Memory B cell (primary cell): ENCODE results near the gene TFDP2.
"Not testable (repeated sequence)": the region's sequence is repeated elsewhere in the genome, so short reads cannot be mapped to it uniquely, and the experiment has no call there.

Source experiments
- ATAC-seq: fragments of 150-1000 bp; cut with Tn5 transposase; 2 replicates; pipeline ENCODE4 v1.10.0; 2021; ENCODE audit warnings: low read depth, mild to moderate bottlenecking, moderate library complexity
- DNase-seq, 2 donors: peaks; one replicate each; pipeline ENCODE4 v3.0.0; 2022; ENCODE audit warnings: low spot score in 2 of 2
- H3K27ac Mint-ChIP-seq: one replicate; pipeline ENCODE4 v1.8.0; 2022; ENCODE audit warnings: mild to moderate bottlenecking, moderate library complexity, mixed read lengths
- H3K27me3 Mint-ChIP-seq: one replicate; pipeline ENCODE4 v1.8.0; 2022; ENCODE audit warnings: mixed read lengths
- H3K36me3 Mint-ChIP-seq: one replicate; pipeline ENCODE4 v1.8.0; 2022; ENCODE audit warnings: mild to moderate bottlenecking, mixed read lengths
- H3K4me1 Mint-ChIP-seq: one replicate; pipeline ENCODE4 v1.8.0; 2022; ENCODE audit warnings: mixed read lengths
- H3K4me3 Mint-ChIP-seq: one replicate; pipeline ENCODE4 v1.8.0; 2022; ENCODE audit warnings: mild to moderate bottlenecking, moderate library complexity, mixed read lengths
- H3K9me3 Mint-ChIP-seq: one replicate; pipeline ENCODE4 v1.8.0; 2022; ENCODE audit warnings: mixed read lengths

TFDP2 gene

DNA sequence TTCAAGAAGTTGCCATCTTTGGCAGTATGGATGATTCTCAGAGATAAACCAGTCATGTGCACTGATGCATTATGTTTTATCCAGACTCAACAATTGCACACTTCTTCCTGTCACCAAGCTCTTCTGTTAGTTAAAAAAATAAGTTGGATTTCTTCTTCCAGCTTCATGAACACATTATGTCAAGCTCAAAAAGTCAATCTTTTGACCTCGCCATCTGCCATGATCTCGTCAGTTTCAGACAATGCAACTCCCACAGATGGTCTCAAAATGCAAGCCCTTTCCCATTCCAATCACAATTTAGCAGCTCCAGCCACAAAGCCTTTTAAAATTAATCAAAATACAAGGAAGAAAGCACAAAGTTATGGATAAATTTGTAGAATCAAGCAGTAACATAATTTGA lies 42.8 kb downstream of the TFDP2 start:
- H3K27me3 Mint-ChIP-seq: no peaks in the 10 kb centered on the region
- H3K4me1 Mint-ChIP-seq: peaks cover 6% of the 10 kb centered on the region
- peaks cover 3% of the 10 kb centered on the region for H3K36me3 Mint-ChIP-seq
- H3K27ac Mint-ChIP-seq: no peak overlapping the region
- no peak overlapping the region for H3K4me3 Mint-ChIP-seq
- ATAC-seq: no peak
- DNase-seq: no peak
- H3K9me3 Mint-ChIP-seq: peaks cover 2% of the 10 kb centered on the region

DNA sequence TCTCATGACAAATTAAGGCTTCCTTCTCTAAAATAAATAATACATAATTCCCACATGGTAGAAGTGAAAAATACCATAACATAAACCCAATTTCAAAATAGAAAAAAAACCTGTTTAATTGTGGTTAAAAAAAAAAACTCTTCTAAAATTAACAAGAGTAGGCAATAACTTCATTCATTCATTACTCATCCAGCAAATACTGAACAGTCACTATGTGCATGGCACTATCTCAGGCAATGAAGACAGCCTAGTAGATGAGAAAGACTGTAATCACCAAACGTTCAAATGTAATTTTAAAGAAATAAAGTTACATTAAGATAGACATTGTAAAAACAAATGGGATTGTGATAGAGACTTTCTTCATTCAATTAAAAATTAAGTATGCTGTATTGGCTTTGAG lies 43.4 kb downstream of the TFDP2 start:
- H3K36me3 Mint-ChIP-seq: no peaks in the 10 kb centered on the region
- H3K4me1 Mint-ChIP-seq: peaks cover 6% of the 10 kb centered on the region
- ATAC-seq: no peak
- no peaks in the 10 kb centered on the region for H3K9me3 Mint-ChIP-seq
- H3K27me3 Mint-ChIP-seq: no peaks in the 10 kb centered on the region
- no peak overlapping the region for H3K27ac Mint-ChIP-seq
- DNase-seq: no peak
- H3K4me3 Mint-ChIP-seq: no peak overlapping the region

DNA sequence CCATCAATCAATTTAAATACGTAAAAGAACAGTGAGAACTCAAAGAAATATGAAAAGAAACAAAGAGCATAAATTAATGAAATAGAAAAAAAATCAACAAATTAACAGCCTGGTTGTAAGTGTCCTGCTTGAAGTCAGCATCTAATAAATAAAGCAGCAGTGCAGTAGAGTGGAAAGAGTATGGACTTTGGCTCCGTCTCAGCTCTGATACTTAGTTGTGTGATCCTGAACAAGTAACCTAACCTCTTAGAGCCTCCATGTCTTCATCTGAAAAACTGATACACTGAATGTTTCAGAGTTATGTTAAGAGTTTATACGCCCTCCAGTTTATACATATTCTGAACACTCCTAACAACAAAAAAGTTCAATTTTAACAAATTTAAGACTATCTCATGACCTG lies 44.6 kb downstream of the TFDP2 start:
- Mint-ChIP-seq H3K9me3 (no peaks in the 10 kb centered on the region), H3K27ac (no peak overlapping the region), H3K4me1 (peaks cover 8% of the 10 kb centered on the region), H3K27me3 (no peaks in the 10 kb centered on the region), H3K4me3 (no peak overlapping the region), H3K36me3 (peaks cover 6% of the 10 kb centered on the region)
- ATAC-seq (no peak), DNase-seq (no peak)

DNA sequence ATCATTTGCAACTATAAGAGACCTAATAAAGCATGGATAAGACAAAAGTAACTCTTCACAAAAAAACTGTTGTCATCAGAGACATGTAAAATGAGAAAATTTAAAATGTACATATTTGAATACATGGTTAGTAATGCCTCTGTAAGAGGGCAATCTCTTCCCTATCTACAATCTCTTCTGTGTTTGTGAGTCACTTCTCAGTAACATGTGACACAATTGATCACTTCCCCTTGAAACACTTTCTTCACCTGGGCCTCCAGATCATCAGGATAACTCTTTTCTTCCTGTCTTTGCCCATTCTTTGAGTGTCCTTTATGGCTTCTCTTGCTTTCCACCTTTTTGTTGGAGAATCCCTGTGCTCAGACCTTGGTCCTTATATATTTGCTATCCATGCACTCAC lies 50.4 kb downstream of the TFDP2 start:
- no peak overlapping the region for H3K4me3 Mint-ChIP-seq
- ATAC-seq: no peak
- peaks cover 12% of the 10 kb centered on the region for H3K36me3 Mint-ChIP-seq
- H3K27ac Mint-ChIP-seq: no peak overlapping the region
- H3K27me3 Mint-ChIP-seq: no peaks in the 10 kb centered on the region
- H3K4me1 Mint-ChIP-seq: peaks cover 2% of the 10 kb centered on the region
- no peak for DNase-seq
- H3K9me3 Mint-ChIP-seq: no peaks in the 10 kb centered on the region

DNA sequence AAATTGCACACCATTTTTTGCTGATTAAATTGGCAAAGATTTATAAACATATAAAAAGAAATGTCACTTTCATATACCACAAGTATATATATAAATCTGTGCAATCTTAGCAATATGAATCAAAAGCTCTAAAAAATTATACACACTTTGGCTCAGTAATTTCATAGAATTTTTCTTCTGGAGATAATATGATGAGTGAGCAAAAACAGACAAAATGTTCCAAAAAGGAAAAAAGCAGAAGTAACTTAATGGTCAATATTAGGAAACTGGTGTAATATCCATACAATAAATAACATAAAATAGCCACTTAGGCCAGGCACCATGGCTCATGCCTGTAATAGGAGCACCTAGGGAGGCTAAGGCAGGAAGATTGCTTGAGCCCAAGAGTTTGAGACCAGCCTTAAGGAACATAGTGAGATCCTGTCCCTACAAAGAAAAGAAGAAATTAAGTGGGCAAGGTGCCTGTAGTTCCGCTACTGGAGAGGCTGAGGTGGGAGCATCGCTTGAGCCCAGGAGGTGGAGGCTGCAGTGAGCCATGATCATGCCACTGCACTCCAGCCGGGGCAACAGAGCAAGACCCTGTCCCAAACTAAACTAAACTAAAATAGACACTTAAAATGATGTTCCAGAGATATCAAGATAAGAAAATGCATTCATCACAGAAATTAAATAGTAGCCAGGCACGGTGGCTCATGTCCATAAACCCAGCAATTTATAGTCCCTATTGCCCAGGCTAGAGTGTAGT lies 52.1 kb downstream of the TFDP2 start:
- H3K4me1 Mint-ChIP-seq: peaks cover 2% of the 10 kb centered on the region
- H3K27me3 Mint-ChIP-seq: no peaks in the 10 kb centered on the region
- ATAC-seq (no peak), DNase-seq (no peak)
- H3K27ac Mint-ChIP-seq: no peak overlapping the region
- H3K36me3 Mint-ChIP-seq: peaks cover 12% of the 10 kb centered on the region
- no peaks in the 10 kb centered on the region for H3K9me3 Mint-ChIP-seq
- no peak overlapping the region for H3K4me3 Mint-ChIP-seq

DNA sequence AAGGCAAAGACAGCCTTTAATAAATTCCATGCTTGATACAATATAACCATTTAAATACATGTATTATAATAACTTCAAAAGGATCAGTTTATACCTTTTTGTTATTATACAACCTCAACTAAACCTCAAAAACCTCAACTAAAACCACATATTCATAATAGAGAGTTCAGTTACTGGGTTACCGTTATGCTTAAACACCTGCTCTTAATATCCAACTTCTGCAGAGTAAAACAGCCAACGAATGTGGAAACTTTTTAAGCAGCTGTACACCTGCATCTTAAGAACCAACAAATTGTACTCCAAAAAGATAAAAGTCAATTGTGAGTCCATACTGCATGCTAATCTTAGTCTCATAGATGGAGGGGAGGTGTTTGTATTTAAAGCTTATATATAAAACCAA lies 53.5 kb downstream of the TFDP2 start:
- Mint-ChIP-seq H3K36me3 (peaks cover 13% of the 10 kb centered on the region), H3K4me1 (peaks cover 2% of the 10 kb centered on the region), H3K27ac (no peak overlapping the region), H3K9me3 (no peaks in the 10 kb centered on the region), H3K27me3 (no peaks in the 10 kb centered on the region), H3K4me3 (no peak overlapping the region)
- ATAC-seq: no peak
- no peak for DNase-seq

DNA sequence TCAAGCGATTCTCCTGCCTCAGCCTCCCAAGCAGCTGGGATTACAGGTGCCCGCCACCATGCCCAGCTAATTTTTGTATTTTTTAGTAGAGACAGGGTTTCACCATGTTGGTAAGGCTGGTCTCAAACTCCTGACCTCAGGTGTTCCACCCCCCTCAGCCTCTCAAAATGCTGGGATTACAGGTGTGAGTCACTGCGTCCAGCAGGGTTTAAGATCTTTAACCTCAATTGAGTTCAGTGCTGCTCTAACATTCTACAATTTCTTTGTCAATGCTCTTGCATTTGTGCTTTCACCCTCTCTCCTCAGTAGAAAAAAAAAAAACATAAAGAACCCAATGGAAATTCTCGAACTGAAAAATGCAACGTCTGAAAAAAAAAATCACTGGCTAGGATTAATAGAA lies 60.4 kb downstream of the TFDP2 start:
- not testable (repeated sequence) for H3K27me3 Mint-ChIP-seq, ATAC-seq, H3K9me3 Mint-ChIP-seq, H3K4me1 Mint-ChIP-seq, H3K4me3 Mint-ChIP-seq, H3K27ac Mint-ChIP-seq, DNase-seq
- peaks cover 19% of the 10 kb centered on the region for H3K36me3 Mint-ChIP-seq

DNA sequence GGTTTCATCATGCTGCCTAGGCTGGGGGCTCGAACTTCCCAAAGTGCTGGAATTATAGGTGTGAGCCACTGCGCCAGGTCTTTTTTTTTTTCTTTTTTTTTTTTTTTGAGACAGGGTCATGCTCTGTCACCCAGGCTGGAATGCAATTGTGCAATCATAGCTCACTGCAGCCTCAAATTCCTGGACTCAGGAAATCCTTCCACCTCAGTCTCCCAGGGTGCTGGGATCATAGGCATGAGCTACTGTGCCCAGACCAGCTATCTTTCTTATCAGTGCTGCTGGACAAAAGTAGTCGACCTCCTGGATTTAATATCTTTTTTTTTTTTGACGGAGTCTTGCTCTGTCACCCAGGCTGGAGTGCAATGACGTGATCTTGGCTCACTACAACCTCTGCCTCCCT lies 60.8 kb downstream of the TFDP2 start:
- Mint-ChIP-seq H3K9me3 (peaks cover 4% of the 10 kb centered on the region), H3K4me1 (no peaks in the 10 kb centered on the region), H3K27ac (no peak overlapping the region), H3K27me3 (no peaks in the 10 kb centered on the region), H3K4me3 (no peak overlapping the region), H3K36me3 (peaks cover 19% of the 10 kb centered on the region)
- no peak for ATAC-seq
- DNase-seq: no peak

DNA sequence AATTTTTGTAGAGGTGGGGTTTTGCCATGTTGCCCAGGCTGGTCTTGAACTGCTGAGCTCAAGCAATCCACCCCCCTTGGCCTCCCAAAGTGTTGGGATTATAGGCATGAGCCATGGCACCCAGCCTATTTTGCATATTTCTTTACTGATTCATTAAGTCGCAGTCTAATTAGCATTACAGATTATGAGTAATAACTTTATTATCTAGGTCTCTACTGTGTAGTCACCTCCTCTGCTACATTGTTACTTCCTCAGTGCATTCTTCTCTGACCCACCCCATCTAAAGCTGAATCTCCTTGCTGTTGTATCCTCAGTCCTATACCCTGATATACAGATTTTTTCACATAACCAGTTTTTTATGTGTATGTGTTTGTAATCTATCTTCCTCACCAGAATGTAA lies 61.7 kb downstream of the TFDP2 start:
- peaks cover 6% of the 10 kb centered on the region for H3K9me3 Mint-ChIP-seq
- peaks cover 21% of the 10 kb centered on the region for H3K36me3 Mint-ChIP-seq
- no peaks in the 10 kb centered on the region for H3K4me1 Mint-ChIP-seq
- no peak for ATAC-seq
- no peak for DNase-seq
- H3K27me3 Mint-ChIP-seq: no peaks in the 10 kb centered on the region
- H3K27ac Mint-ChIP-seq: no peak overlapping the region
- H3K4me3 Mint-ChIP-seq: no peak overlapping the region

DNA sequence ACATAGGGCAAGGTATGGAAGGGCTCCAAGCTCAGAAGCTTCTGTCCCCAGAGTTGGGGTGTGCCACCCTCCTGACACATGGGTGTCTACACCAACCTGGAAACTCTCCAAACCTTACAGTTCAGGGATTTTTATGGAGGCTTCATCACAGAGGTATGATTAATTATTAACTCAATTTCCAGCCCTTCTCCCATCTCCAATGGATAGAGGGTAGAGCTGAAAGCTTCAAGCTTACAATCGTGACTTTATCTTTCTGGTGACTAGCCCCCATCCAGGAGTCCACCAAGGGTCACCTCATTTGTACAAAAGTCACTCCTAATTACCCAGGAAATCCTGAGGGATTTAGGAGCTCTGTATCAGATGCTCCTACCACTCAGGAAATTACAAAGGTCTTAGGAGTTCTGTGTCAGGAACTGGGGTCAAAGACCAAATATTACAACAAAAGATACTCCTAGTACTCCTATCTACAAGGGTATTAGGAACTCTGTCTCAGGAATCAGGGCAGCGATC lies 62.7 kb downstream of the TFDP2 start:
- Mint-ChIP-seq H3K27me3 (no peaks in the 10 kb centered on the region), H3K36me3 (peaks cover 23% of the 10 kb centered on the region), H3K4me1 (no peaks in the 10 kb centered on the region), H3K27ac (no peak overlapping the region), H3K9me3 (peaks cover 6% of the 10 kb centered on the region), H3K4me3 (no peak overlapping the region)
- no peak for ATAC-seq
- DNase-seq: no peak

DNA sequence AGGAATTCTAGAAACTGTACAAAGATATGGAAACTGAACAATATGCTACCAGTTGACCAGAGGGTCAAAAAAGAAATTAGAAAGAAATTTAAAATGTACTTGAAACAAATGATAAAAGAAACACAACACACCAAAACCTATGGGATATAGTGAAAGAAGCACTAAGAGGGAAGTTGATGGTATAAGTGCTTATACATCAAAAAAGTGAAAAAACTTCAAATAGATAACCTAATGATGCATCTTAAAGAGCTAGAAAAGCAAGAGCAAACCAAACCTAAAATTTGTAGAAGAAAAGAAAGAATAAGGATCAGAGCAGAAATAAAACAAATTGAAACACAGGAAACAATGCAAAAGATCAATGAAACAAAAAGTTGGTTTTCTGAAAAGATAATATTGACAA lies 68.2 kb downstream of the TFDP2 start:
- Mint-ChIP-seq H3K27ac (no peak overlapping the region), H3K27me3 (no peaks in the 10 kb centered on the region), H3K4me3 (no peak overlapping the region), H3K4me1 (peaks cover 2% of the 10 kb centered on the region), H3K36me3 (peaks cover 35% of the 10 kb centered on the region), H3K9me3 (peaks cover 16% of the 10 kb centered on the region)
- DNase-seq (no peak), ATAC-seq (no peak)

DNA sequence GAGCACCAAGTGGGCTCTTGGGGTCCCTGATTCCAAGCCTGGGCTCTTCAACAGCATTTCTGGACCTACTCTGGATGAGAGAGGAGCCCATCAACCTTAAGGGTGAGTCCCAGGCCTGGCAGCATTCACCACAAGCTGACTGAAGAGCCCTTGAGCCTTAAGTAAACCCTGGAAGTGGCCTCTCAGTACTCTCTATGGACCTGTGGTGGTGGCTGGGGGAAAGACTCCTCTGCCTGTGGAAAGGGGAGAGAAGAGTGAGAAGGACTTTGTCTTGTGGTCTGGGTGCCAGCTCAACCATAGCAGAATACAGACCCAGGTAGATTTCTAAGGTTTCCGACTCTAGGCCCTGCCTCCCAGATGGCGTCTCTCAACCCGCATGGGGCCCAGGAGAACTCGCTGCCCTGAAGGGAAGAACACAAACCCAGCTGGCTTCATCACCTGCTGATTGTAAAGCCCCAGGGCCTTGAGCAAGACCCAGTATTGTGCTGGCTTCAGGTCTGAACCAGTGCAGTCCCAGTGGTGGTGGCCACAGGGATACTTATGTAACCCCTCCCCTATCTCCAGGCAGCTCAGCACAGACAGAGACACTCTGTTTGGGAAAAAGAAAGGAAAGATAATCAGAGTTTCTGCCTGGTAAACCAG lies 71.4 kb downstream of the TFDP2 start:
- no peak overlapping the region for H3K27ac Mint-ChIP-seq
- DNase-seq (no peak), ATAC-seq (no peak)
- H3K9me3 Mint-ChIP-seq: peaks cover 10% of the 10 kb centered on the region
- no peak overlapping the region for H3K4me3 Mint-ChIP-seq
- no peaks in the 10 kb centered on the region for H3K27me3 Mint-ChIP-seq
- peaks cover 30% of the 10 kb centered on the region for H3K36me3 Mint-ChIP-seq
- H3K4me1 Mint-ChIP-seq: peaks cover 2% of the 10 kb centered on the region

DNA sequence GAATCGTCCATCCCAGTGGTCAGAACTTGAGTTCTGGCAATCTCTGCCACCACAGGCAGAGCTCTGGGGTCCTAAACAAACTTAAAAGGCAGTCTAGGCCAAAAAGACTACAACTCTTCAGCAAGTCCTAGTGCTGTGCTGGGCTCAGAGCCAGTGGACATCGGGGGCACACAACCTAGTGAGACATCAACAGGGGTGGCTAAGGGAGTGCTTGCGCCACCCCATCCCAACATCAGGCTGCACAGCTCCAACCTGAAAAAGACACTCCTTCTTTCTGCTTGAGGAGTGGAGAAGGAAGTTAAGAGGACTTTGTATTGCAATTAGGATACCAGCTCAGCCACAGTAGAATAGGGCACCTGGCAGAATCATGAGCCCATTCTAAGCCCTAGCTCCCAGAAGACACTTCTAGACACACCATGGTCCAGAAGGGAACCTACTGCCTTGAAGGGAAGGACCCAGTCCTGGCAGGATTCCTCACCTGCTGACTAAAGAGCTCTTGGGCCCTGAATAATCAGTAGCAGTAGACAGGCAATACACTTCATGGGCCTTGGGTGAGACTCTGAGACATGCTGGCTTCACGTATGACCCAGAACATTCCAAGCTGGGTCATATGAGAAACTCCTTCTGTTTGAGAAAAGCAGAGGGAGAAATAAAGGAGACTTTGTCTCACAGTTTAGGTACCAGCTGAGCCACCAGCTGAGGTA lies 72.0 kb downstream of the TFDP2 start:
- H3K9me3 Mint-ChIP-seq: peaks cover 10% of the 10 kb centered on the region
- H3K4me3 Mint-ChIP-seq: no peak overlapping the region
- no peak overlapping the region for H3K27ac Mint-ChIP-seq
- no peaks in the 10 kb centered on the region for H3K27me3 Mint-ChIP-seq
- H3K36me3 Mint-ChIP-seq: peaks cover 26% of the 10 kb centered on the region
- H3K4me1 Mint-ChIP-seq: peaks cover 2% of the 10 kb centered on the region
- DNase-seq (no peak), ATAC-seq (no peak)

DNA sequence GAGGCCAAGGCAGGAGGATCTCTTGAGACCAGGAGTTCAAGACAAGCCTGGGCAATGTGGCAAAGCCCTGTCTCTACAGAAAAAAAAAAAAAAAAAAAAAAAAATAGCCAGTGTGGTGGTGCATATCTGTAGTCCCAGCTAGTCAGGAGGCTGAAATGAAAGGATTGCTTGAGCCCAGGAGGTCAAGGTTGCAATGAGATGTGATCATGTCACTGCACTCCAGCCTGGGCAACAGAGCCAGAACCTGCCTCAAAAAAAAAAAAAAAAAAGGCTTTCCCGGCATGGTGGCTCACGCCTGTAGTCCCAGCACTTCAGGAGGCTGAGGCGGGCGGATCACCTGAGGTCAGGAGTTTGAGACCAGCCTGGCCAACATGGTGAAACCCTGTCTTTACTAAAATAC lies 73.7 kb downstream of the TFDP2 start:
- H3K9me3 Mint-ChIP-seq, DNase-seq, H3K27me3 Mint-ChIP-seq, H3K27ac Mint-ChIP-seq, ATAC-seq, H3K4me3 Mint-ChIP-seq, H3K4me1 Mint-ChIP-seq: not testable (repeated sequence)
- peaks cover 24% of the 10 kb centered on the region for H3K36me3 Mint-ChIP-seq
